Neural crest cell (in vitro differentiated cells): ENCODE data around the gene POLR3K. TPM values are rescaled to one million over a fixed set of nuclear protein-coding genes. Genes with fewer than 3 reads are reported as not detected.
A peak's percentile ranks its signal among the peaks of the same experiment; 100 is the strongest.

Experiments used
- DNase-seq: peaks from one replicate; pipeline ENCODE4 v3.0.0; 2021; ENCODE audit warnings: low read depth, mixed read lengths, low spot score
- H3K27ac Mint-ChIP-seq: one replicate; pipeline ENCODE4 v1.8.0; 2021; ENCODE audit warnings: mild to moderate bottlenecking, mixed read lengths; ENCODE audit not compliant: unreplicated experiment
- H3K27me3 Mint-ChIP-seq: 2 replicates; pipeline ENCODE4 v1.8.0; 2021; ENCODE audit warnings: low read depth, mild to moderate bottlenecking, mixed read lengths
- H3K36me3 Mint-ChIP-seq: 2 replicates; pipeline ENCODE4 v1.8.0; 2021; ENCODE audit warnings: low read depth, mild to moderate bottlenecking, mixed read lengths
- H3K4me1 Mint-ChIP-seq: 2 replicates; pipeline ENCODE4 v1.8.0; 2021; ENCODE audit warnings: mixed read lengths
- H3K4me3 Mint-ChIP-seq: one replicate; pipeline ENCODE4 v1.8.0; 2021; ENCODE audit warnings: mild to moderate bottlenecking, mixed read lengths
- H3K9me3 Mint-ChIP-seq: 2 replicates; pipeline ENCODE4 v1.8.0; 2021; ENCODE audit warnings: mixed read lengths
- total RNA-seq: library from RNA; stranded (reverse); gene quantifications from 2 replicates; pipeline ENCODE4 v1.2.1, GENCODE V29; 2021
- TF ChIP-seq, protein P1 (sequence below): fragments of 200-600 bp; sonication (generic); conservative IDR thresholded peaks from 2 replicates; pipeline ENCODE4 v1.5.0; 2021; ENCODE audit warnings: antibody characterized with exemption, mild to moderate bottlenecking

The POLR3K gene
- total RNA-seq, 1 donor from 2014 or later, result 36.7 TPM

- Mint-ChIP-seq H3K4me3 (peak overlapping the region; percentile 92), H3K36me3 (no peaks in the 10 kb centered on the region), H3K9me3 (no peaks in the 10 kb centered on the region), H3K4me1 (peaks cover 65% of the 10 kb centered on the region), H3K27me3 (peaks cover 3% of the 10 kb centered on the region), H3K27ac (peak overlapping the region; percentile 37)
- no peak for DNase-seq
- TF ChIP-seq, protein P1, sequence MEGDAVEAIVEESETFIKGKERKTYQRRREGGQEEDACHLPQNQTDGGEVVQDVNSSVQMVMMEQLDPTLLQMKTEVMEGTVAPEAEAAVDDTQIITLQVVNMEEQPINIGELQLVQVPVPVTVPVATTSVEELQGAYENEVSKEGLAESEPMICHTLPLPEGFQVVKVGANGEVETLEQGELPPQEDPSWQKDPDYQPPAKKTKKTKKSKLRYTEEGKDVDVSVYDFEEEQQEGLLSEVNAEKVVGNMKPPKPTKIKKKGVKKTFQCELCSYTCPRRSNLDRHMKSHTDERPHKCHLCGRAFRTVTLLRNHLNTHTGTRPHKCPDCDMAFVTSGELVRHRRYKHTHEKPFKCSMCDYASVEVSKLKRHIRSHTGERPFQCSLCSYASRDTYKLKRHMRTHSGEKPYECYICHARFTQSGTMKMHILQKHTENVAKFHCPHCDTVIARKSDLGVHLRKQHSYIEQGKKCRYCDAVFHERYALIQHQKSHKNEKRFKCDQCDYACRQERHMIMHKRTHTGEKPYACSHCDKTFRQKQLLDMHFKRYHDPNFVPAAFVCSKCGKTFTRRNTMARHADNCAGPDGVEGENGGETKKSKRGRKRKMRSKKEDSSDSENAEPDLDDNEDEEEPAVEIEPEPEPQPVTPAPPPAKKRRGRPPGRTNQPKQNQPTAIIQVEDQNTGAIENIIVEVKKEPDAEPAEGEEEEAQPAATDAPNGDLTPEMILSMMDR, result no peak
These were observed 20.8 kb upstream of the POLR3K start for GRCh38 chr16:74051-74746.

- Mint-ChIP-seq H3K4me3 (peak within 1 kb of the TSS; percentile 92), H3K36me3 (no peaks in the 10 kb centered on the region), H3K27me3 (peaks cover 3% of the 10 kb centered on the region), H3K27ac (peak within 1 kb of the TSS; percentile 85), H3K9me3 (no peaks in the 10 kb centered on the region), H3K4me1 (peaks cover 71% of the 10 kb centered on the region)
- DNase-seq, result peak; percentile 48
- TF ChIP-seq, protein P1, result no peak
These were observed 19.4 kb upstream of the POLR3K start, which contains the start of gene RHBDF1 for GRCh38 chr16:72561-73548. Gene RHBDF1, minus strand, starts transcription at chr16:72631. Its CDS starts 7,616 bp downstream, at chr16:65015.

DNA sequence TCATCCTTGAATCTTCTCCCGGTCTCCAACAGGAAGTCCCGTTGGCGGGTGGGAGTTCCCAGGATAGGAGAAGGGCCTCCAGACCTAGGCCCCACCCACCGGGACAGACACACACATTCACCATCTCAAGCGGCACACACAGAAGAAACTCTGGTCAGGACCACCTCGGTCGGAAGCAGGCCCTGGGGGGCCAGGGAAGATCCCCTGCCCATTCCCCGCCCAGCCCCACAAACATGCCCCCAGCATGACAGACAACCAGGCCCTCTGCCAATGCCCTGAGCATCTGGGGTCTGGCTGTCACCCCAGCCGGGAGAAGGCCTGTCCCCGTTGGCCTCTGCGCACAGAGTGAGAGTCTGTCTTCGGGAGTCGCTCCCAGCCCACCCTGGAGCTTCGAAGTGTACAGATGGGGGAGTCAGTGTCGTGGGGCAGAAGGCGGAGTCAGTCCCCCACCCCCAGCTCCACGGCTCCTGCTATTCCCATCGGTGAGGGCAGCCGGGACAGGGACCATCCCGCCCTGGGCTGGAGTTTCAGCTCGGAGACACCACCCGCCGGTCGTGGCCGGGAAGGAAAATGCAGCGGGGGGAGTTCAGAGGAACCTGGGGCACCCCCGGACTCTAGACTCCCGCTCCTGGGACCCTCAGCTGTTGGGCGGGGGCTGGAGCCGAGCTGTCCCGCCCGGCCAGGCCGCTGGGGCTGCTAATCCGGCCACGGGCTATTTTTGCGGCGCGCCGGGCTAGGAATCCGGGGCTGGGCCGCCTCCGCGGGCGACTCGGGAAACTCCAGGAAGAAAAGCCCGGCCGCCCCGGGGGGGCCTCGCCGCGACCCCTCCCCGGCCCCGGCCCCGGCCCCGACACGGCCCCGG is 18.4 kb upstream of the POLR3K start:
- peak; percentile 54 for DNase-seq
- H3K9me3 Mint-ChIP-seq, result no peaks in the 10 kb centered on the region
- H3K36me3 Mint-ChIP-seq, result no peaks in the 10 kb centered on the region
- TF ChIP-seq, protein P1, result no peak
- peaks cover 3% of the 10 kb centered on the region for H3K27me3 Mint-ChIP-seq
- peak overlapping the region; percentile 92 for H3K4me3 Mint-ChIP-seq
- H3K27ac Mint-ChIP-seq, result peak overlapping the region; percentile 85
- peaks cover 79% of the 10 kb centered on the region for H3K4me1 Mint-ChIP-seq

DNA sequence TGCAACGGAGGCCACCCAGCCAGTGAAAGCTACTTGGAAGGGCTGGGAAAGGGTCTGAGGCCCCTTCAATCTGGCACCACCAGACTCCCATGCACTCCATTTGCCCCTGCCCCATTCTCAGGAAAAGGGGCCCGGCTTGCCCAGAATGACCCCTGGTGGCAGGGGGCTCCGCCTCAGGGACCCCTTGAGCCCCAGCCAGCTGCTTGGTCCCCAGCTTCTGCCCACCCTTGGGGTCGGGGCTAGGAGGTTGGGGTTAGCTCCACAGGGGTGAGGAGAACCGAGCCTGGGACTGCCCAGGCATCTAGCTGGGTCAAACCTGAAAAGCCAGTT is 17.8 kb upstream of the POLR3K start:
- Mint-ChIP-seq H3K9me3 (no peaks in the 10 kb centered on the region), H3K4me1 (peaks cover 76% of the 10 kb centered on the region), H3K36me3 (no peaks in the 10 kb centered on the region), H3K4me3 (peak overlapping the region; percentile 92), H3K27ac (peak overlapping the region; percentile 85), H3K27me3 (peaks cover 3% of the 10 kb centered on the region)
- DNase-seq, result no peak
- TF ChIP-seq, protein P1, result no peak

- Mint-ChIP-seq H3K36me3 (no peaks in the 10 kb centered on the region), H3K4me1 (peaks cover 63% of the 10 kb centered on the region), H3K4me3 (peak overlapping the region; percentile 87), H3K27me3 (peaks cover 6% of the 10 kb centered on the region), H3K27ac (peak overlapping the region; percentile 98), H3K9me3 (no peaks in the 10 kb centered on the region)
- no peak for DNase-seq
- TF ChIP-seq, protein P1, result no peak
These were observed 15.8 kb upstream of the POLR3K start for GRCh38 chr16:69181-69580.
